HEK293 (cell line): ENCODE results near the gene ATP8A2.

Experiments
- CTCF ChIA-PET: fragments of 350-600 bp; formaldehyde crosslinking; extraction: SDS; loops from one replicate; lab custom pipeline; 2021; ENCODE audit warnings: antibody characterized with exemption; lab: Yijun Ruan, JAX
- POLR2A ChIA-PET: fragments of 300-600 bp; formaldehyde crosslinking; extraction: SDS; loops from one replicate; lab custom pipeline; 2020; ENCODE audit warnings: antibody characterized with exemption, inconsistent platforms; lab: Yijun Ruan, JAX
- H3K27ac ChIP-seq: fragments of 200-500 bp; sonication (Bioruptor generic); 2 replicates; pipeline ENCODE4 v1.5.1; 2014; ENCODE audit warnings: low read depth, low read length, control low read depth, inconsistent platforms; ENCODE audit errors: extremely low read depth
- H3K36me3 ChIP-seq, 2 experiments: fragments of 200-500 bp in 1 of 2; sonication (Bioruptor generic) in 1 of 2; 1 replicate in 1 of 2; 2 replicates in 1 of 2; pipeline ENCODE4 v1.5.1; 2014 to 2017; ENCODE audit warnings: inconsistent platforms in 2 of 2, low read length in 2 of 2; ENCODE audit not compliant: control insufficient read depth in 2 of 2, insufficient read depth in 1 of 2
- H3K4me1 ChIP-seq: fragments of 200-500 bp; sonication (Bioruptor generic); 2 replicates; pipeline ENCODE4 v1.5.1; 2014; ENCODE audit warnings: mild to moderate bottlenecking, low read length, inconsistent platforms; ENCODE audit not compliant: control insufficient read depth, insufficient read depth
- H3K4me3 ChIP-seq: 2 replicates; pipeline ENCODE4 v1.5.1; 2011; ENCODE audit warnings: low read depth, mild to moderate bottlenecking, control low read depth, low read length, moderate library complexity
- H3K9me3 ChIP-seq: fragments of 200-500 bp; sonication (Bioruptor generic); 2 replicates; pipeline ENCODE4 v1.5.1; 2014; ENCODE audit warnings: low read depth, low read length, inconsistent platforms; ENCODE audit not compliant: control insufficient read depth, insufficient read depth
- GLI4 ChIP-seq: fragments of 450-650 bp; formaldehyde crosslinking; IDR thresholded peaks from 2 replicates; pipeline ENCODE4 v1.5.1; 2016; ENCODE audit warnings: missing biosample characterization, missing genetic modification characterization
- GLIS1 ChIP-seq: fragments of 450-650 bp; formaldehyde crosslinking; IDR thresholded peaks from 2 replicates; pipeline ENCODE4 v1.5.1; 2016; ENCODE audit warnings: missing biosample characterization, missing genetic modification characterization
- HOXD13 ChIP-seq: sonication (generic); formaldehyde crosslinking; IDR thresholded peaks from 2 replicates; pipeline ENCODE4 v1.8.0; 2022; ENCODE audit warnings: missing genetic modification reagents, borderline replicate concordance
- KLF9 ChIP-seq: fragments of 450-650 bp; formaldehyde crosslinking; IDR thresholded peaks from 2 replicates; pipeline ENCODE4 v1.5.1; 2016; ENCODE audit warnings: missing biosample characterization, missing genetic modification characterization, low read depth
- RBAK ChIP-seq: fragments of 450-650 bp; formaldehyde crosslinking; IDR thresholded peaks from 2 replicates; pipeline ENCODE4 v1.5.1; 2016; ENCODE audit warnings: missing biosample characterization, missing genetic modification characterization
- SCRT1 ChIP-seq: fragments of 450-650 bp; formaldehyde crosslinking; IDR thresholded peaks from 2 replicates; pipeline ENCODE4 v1.5.1; 2016; ENCODE audit warnings: missing biosample characterization, missing genetic modification characterization, borderline replicate concordance
- SCRT2 ChIP-seq: fragments of 450-650 bp; formaldehyde crosslinking; IDR thresholded peaks from 2 replicates; pipeline ENCODE4 v1.5.1; 2016; ENCODE audit warnings: missing biosample characterization, missing genetic modification characterization
- SP7 ChIP-seq: fragments of 450-650 bp; formaldehyde crosslinking; IDR thresholded peaks from 2 replicates; pipeline ENCODE4 v1.5.1; 2016; ENCODE audit warnings: missing biosample characterization, missing genetic modification characterization
- YY2 ChIP-seq: fragments of 450-650 bp; formaldehyde crosslinking; IDR thresholded peaks from 2 replicates; pipeline ENCODE4 v1.5.1; 2016; ENCODE audit warnings: missing biosample characterization, missing genetic modification characterization
- ZFHX2 ChIP-seq: fragments of 450-650 bp; formaldehyde crosslinking; conservative IDR thresholded peaks from 2 replicates; pipeline ENCODE4 v1.5.1; 2016; ENCODE audit warnings: missing biosample characterization, missing genetic modification characterization
- ZNF112 ChIP-seq: fragments of 450-650 bp; formaldehyde crosslinking; IDR thresholded peaks from 2 replicates; pipeline ENCODE4 v1.5.0; 2017; ENCODE audit warnings: missing biosample characterization, missing genetic modification characterization
- ZNF114 ChIP-seq: fragments of 450-650 bp; formaldehyde crosslinking; IDR thresholded peaks from 2 replicates; pipeline ENCODE4 v1.5.0; 2017; ENCODE audit warnings: missing biosample characterization, missing genetic modification characterization
- ZNF146 ChIP-seq: fragments of 450-650 bp; formaldehyde crosslinking; IDR thresholded peaks from 2 replicates; pipeline ENCODE4 v1.5.1; 2016; ENCODE audit warnings: missing biosample characterization, missing genetic modification characterization
- ZNF157 ChIP-seq: fragments of 450-650 bp; formaldehyde crosslinking; IDR thresholded peaks from 2 replicates; pipeline ENCODE4 v1.5.1; 2016; ENCODE audit warnings: missing biosample characterization, missing genetic modification characterization
- ZNF184 ChIP-seq: fragments of 450-650 bp; IDR thresholded peaks from 2 replicates; pipeline ENCODE4 v1.5.1; 2018; ENCODE audit warnings: missing biosample characterization, mild to moderate bottlenecking, missing genetic modification characterization
- ZNF211 ChIP-seq: fragments of 450-650 bp; formaldehyde crosslinking; IDR thresholded peaks from 2 replicates; pipeline ENCODE4 v1.5.1; 2016; ENCODE audit warnings: low read depth, missing biosample characterization, missing genetic modification characterization
- ZNF221 ChIP-seq: fragments of 450-650 bp; formaldehyde crosslinking; IDR thresholded peaks from 2 replicates; pipeline ENCODE4 v1.5.1; 2017; ENCODE audit warnings: missing biosample characterization, missing genetic modification characterization, borderline replicate concordance
- ZNF341 ChIP-seq: fragments of 450-650 bp; formaldehyde crosslinking; IDR thresholded peaks from 2 replicates; pipeline ENCODE4; 2016; ENCODE audit warnings: low read depth, missing biosample characterization, missing genetic modification characterization
- ZNF529 ChIP-seq: fragments of 450-650 bp; formaldehyde crosslinking; IDR thresholded peaks from 2 replicates; pipeline ENCODE4 v1.5.1; 2017; ENCODE audit warnings: missing genetic modification characterization, missing biosample characterization; ENCODE audit not compliant: insufficient replicate concordance
- ZNF654 ChIP-seq: fragments of 450-650 bp; formaldehyde crosslinking; IDR thresholded peaks from 2 replicates; pipeline ENCODE4 v1.5.1; 2016; ENCODE audit warnings: low read depth, missing biosample characterization, missing genetic modification characterization
- ZNF785 ChIP-seq: fragments of 450-650 bp; formaldehyde crosslinking; IDR thresholded peaks from 2 replicates; pipeline ENCODE4 v1.5.1; 2016; ENCODE audit warnings: missing biosample characterization, missing genetic modification characterization
- TF ChIP-seq, protein P1 (sequence below): fragments of 450-650 bp; formaldehyde crosslinking; IDR thresholded peaks from 2 replicates; pipeline ENCODE4 v1.5.1; 2016; ENCODE audit warnings: missing biosample characterization, missing genetic modification characterization
- TF ChIP-seq, protein P2 (sequence below): fragments of 450-650 bp; IDR thresholded peaks from 2 replicates; pipeline ENCODE4 v1.5.1; 2018; ENCODE audit warnings: missing biosample characterization, mild to moderate bottlenecking, missing genetic modification characterization
- TF ChIP-seq, protein P3 (sequence below): fragments of 450-650 bp; formaldehyde crosslinking; IDR thresholded peaks from 2 replicates; pipeline ENCODE4 v1.5.1; 2016; ENCODE audit warnings: missing biosample characterization, missing genetic modification characterization
- TF ChIP-seq, protein P4 (sequence below): fragments of 450-650 bp; formaldehyde crosslinking; IDR thresholded peaks from 2 replicates; pipeline ENCODE4 v1.5.1; 2016; ENCODE audit warnings: missing biosample characterization, missing genetic modification characterization, borderline replicate concordance
- TF ChIP-seq, protein P5 (sequence below): fragments of 450-650 bp; formaldehyde crosslinking; IDR thresholded peaks from 2 replicates; pipeline ENCODE4 v1.5.1; 2016; ENCODE audit warnings: missing biosample characterization, missing genetic modification characterization

Gene ATP8A2

DNA sequence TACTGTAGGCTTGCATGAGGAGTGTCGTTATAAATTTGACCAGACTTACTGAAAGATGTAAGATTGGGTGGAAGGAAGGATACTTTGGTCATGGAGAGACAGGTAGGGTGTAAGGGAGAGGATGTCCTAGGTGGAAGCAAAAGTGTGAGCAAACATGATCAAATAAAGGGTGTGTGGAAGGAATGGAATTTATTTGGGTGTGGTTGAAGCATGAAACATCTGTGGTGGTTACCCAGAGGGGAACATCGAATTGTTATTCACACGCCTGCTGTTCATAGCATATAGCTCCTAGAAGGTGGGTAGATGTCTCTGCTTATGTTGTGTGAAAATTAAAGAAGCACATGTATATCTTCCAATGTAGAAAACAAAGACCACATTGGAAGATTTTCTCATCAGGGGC is 157.7 kb downstream of the ATP8A2 start:
- TF ChIP-seq ZNF529 (tag by site-specific recombination), result no peak
- TF ChIP-seq, protein P1, sequence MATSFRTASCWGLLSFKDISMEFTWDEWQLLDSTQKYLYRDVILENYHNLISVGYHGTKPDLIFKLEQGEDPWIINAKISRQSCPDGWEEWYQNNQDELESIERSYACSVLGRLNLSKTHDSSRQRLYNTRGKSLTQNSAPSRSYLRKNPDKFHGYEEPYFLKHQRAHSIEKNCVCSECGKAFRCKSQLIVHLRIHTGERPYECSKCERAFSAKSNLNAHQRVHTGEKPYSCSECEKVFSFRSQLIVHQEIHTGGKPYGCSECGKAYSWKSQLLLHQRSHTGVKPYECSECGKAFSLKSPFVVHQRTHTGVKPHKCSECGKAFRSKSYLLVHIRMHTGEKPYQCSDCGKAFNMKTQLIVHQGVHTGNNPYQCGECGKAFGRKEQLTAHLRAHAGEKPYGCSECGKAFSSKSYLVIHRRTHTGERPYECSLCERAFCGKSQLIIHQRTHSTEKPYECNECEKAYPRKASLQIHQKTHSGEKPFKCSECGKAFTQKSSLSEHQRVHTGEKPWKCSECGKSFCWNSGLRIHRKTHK (tag by site-specific recombination), result no peak
- no peak for TF ChIP-seq ZNF211
- TF ChIP-seq ZFHX2 (tag by site-specific recombination), result no peak
- no peak for TF ChIP-seq ZNF654
- no peak for TF ChIP-seq ZNF146
- TF ChIP-seq SCRT2 (tag by site-specific recombination), result no peak
- TF ChIP-seq GLI4, result no peak
- TF ChIP-seq ZNF112 (tag by site-specific recombination), result no peak
- TF ChIP-seq YY2 (tag by site-specific recombination), result no peak
- TF ChIP-seq RBAK (tag by site-specific recombination), result no peak
- TF ChIP-seq ZNF157 (tag by site-specific recombination), result no peak
- Histone ChIP-seq H3K4me1 (no peaks in the 10 kb centered on the region), H3K27ac (no peak overlapping the region), H3K4me3 (no peak overlapping the region), H3K9me3 (no peaks in the 10 kb centered on the region), H3K36me3 (no peaks in the 10 kb centered on the region)
- ChIA-PET POLR2A (no interaction called here), CTCF (interaction anchor here (0.7 kb wide), 1 partner anchor 17 kb away, joined by 5 read pairs; no protein-coding TSS in a partner anchor)

DNA sequence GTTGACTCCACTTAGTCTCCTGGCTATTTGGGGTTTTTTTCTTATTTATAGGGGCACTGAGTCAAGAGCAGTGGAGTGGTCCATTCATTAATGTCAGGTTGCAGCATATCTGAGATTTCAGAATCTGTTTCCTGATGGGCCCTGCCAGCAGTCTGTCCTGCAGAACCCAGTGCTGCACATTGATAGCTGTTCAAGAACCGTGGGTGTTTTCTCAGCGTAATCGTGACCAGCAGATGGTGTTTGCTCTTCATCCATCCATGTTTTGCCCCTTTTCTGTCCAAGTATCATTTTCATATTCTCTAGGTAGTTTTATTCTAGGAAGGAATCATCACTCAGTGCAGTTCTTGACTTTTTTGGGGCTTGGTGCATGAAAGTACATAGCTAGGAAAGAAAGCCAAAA is 166.5 kb downstream of the ATP8A2 start:
- TF ChIP-seq KLF9 (tag by site-specific recombination) (no peak), ZNF184 (tag by site-specific recombination) (no peak), ZNF785 (no peak), HOXD13 (CRISPR knock-in tag) (no peak), SP7 (tag by site-specific recombination) (no peak), ZNF221 (tag by site-specific recombination) (no peak), ZNF341 (tag by site-specific recombination) (no peak), ZNF114 (tag by site-specific recombination) (no peak), SCRT1 (tag by site-specific recombination) (no peak), GLIS1 (tag by site-specific recombination) (no peak)
- TF ChIP-seq, protein P2, sequence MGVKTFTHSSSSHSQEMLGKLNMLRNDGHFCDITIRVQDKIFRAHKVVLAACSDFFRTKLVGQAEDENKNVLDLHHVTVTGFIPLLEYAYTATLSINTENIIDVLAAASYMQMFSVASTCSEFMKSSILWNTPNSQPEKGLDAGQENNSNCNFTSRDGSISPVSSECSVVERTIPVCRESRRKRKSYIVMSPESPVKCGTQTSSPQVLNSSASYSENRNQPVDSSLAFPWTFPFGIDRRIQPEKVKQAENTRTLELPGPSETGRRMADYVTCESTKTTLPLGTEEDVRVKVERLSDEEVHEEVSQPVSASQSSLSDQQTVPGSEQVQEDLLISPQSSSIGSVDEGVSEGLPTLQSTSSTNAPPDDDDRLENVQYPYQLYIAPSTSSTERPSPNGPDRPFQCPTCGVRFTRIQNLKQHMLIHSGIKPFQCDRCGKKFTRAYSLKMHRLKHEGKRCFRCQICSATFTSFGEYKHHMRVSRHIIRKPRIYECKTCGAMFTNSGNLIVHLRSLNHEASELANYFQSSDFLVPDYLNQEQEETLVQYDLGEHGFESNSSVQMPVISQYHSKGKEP (tag by site-specific recombination), result no peak
- TF ChIP-seq, protein P3, sequence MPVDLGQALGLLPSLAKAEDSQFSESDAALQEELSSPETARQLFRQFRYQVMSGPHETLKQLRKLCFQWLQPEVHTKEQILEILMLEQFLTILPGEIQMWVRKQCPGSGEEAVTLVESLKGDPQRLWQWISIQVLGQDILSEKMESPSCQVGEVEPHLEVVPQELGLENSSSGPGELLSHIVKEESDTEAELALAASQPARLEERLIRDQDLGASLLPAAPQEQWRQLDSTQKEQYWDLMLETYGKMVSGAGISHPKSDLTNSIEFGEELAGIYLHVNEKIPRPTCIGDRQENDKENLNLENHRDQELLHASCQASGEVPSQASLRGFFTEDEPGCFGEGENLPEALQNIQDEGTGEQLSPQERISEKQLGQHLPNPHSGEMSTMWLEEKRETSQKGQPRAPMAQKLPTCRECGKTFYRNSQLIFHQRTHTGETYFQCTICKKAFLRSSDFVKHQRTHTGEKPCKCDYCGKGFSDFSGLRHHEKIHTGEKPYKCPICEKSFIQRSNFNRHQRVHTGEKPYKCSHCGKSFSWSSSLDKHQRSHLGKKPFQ, result no peak
- TF ChIP-seq, protein P4, sequence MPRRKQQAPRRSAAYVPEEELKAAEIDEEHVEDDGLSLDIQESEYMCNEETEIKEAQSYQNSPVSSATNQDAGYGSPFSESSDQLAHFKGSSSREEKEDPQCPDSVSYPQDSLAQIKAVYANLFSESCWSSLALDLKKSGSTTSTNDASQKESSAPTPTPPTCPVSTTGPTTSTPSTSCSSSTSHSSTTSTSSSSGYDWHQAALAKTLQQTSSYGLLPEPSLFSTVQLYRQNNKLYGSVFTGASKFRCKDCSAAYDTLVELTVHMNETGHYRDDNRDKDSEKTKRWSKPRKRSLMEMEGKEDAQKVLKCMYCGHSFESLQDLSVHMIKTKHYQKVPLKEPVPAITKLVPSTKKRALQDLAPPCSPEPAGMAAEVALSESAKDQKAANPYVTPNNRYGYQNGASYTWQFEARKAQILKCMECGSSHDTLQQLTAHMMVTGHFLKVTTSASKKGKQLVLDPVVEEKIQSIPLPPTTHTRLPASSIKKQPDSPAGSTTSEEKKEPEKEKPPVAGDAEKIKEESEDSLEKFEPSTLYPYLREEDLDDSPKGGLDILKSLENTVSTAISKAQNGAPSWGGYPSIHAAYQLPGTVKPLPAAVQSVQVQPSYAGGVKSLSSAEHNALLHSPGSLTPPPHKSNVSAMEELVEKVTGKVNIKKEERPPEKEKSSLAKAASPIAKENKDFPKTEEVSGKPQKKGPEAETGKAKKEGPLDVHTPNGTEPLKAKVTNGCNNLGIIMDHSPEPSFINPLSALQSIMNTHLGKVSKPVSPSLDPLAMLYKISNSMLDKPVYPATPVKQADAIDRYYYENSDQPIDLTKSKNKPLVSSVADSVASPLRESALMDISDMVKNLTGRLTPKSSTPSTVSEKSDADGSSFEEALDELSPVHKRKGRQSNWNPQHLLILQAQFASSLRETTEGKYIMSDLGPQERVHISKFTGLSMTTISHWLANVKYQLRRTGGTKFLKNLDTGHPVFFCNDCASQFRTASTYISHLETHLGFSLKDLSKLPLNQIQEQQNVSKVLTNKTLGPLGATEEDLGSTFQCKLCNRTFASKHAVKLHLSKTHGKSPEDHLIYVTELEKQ (tag by site-specific recombination), result no peak
- TF ChIP-seq, protein P5, sequence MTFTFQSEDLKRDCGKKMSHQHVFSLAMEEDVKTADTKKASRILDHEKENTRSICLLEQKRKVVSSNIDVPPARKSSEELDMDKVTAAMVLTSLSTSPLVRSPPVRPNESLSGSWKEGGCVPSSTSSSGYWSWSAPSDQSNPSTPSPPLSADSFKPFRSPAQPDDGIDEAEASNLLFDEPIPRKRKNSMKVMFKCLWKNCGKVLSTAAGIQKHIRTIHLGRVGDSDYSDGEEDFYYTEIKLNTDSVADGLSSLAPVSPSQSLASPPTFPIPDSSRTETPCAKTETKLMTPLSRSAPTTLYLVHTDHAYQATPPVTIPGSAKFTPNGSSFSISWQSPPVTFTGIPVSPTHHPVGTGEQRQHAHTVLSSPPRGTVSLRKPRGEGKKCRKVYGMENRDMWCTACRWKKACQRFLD (tag by site-specific recombination), result no peak
- POLR2A ChIA-PET, result no interaction called here
- H3K4me3 ChIP-seq, result no peak overlapping the region

More for the DNA sequence above, 166.5 kb downstream of the ATP8A2 start:
- CTCF ChIA-PET, result no interaction called here
- no peaks in the 10 kb centered on the region for H3K4me1 ChIP-seq
- no peak overlapping the region for H3K27ac ChIP-seq
- no peaks in the 10 kb centered on the region for H3K9me3 ChIP-seq
- H3K36me3 ChIP-seq, result no peaks in the 10 kb centered on the region
